ENCODE data around the gene DIP2C. TPM values are rescaled to one million over a fixed set of nuclear protein-coding genes. Genes with fewer than 3 reads are reported as not detected.

DIP2C gene
- total RNA-seq, 1 donor from 2014 or later, result 30.8 TPM

DNA sequence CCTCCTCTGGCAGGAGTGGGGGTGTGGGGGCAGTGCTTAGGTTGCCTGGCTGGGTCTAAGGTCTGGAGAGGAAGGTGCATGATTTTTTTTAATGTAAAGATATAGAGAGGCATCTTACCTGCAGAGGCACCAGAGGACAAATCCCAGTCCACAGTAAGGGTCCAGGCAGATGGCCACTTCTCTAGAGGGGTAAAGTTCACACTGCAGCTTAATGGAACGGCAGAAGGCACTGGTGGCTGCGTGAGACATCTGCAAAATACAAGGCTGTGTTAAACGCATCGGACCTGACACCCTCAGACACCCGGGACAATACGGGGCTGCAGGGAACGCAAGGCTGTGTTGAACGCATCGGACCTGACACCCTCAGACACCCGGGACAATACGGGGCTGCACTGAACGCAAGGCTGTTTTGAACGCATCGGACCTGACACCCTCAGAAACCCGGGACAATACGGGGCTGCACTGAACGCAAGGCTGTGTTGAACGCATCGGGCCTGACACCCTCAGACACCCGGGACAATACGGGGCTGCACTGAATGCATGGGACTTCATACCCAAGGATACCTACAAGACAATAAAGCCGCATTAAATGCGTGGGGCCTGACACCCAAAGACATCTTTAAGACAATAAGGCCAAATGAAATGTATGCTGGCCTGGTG lies 348.3 kb downstream of the DIP2C start:
- Histone ChIP-seq H3K27me3 (ENCODE audit: low read depth) (no peaks in the 10 kb centered on the region), H3K4me1 (no peaks in the 10 kb centered on the region), H3K4me3 (no peak overlapping the region), H3K27ac (replicated peaks) (no peak overlapping the region), H3K36me3 (peaks cover 77% of the 10 kb centered on the region), H3K9me3 (replicated peaks) (no peaks in the 10 kb centered on the region)
- TF ChIP-seq, protein P1, sequence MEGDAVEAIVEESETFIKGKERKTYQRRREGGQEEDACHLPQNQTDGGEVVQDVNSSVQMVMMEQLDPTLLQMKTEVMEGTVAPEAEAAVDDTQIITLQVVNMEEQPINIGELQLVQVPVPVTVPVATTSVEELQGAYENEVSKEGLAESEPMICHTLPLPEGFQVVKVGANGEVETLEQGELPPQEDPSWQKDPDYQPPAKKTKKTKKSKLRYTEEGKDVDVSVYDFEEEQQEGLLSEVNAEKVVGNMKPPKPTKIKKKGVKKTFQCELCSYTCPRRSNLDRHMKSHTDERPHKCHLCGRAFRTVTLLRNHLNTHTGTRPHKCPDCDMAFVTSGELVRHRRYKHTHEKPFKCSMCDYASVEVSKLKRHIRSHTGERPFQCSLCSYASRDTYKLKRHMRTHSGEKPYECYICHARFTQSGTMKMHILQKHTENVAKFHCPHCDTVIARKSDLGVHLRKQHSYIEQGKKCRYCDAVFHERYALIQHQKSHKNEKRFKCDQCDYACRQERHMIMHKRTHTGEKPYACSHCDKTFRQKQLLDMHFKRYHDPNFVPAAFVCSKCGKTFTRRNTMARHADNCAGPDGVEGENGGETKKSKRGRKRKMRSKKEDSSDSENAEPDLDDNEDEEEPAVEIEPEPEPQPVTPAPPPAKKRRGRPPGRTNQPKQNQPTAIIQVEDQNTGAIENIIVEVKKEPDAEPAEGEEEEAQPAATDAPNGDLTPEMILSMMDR (IDR thresholded peaks at IDR 0.05; ENCODE audit: borderline replicate concordance), result no peak
- intact Hi-C loops (cut with micrococcal nuclease), result no loop called here
- no peak for DNase-seq

DNA sequence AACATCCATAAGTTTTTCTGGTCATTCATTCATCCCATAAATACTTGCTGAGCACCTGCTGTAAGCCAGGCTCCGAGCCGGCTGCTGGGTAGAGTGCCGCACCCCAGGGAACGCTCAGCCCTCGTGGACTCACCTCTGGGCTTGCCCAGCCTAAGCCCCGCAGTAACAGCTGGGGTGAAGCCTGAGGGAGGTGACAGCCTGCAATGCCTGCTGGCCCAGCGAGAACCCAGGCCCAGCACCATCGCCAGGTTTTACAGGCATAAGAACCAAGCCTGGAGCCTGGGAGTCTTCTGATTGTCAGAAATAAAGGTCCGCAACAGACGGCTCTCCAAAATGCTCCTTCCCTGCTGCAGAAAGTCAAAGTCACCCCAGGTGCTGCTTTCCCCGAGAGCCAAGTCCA lies 348.8 kb downstream of the DIP2C start:
- Histone ChIP-seq H3K4me1 (no peaks in the 10 kb centered on the region), H3K27me3 (ENCODE audit: low read depth) (no peaks in the 10 kb centered on the region), H3K27ac (replicated peaks) (no peak overlapping the region), H3K9me3 (replicated peaks) (no peaks in the 10 kb centered on the region), H3K4me3 (no peak overlapping the region), H3K36me3 (peaks cover 80% of the 10 kb centered on the region)
- intact Hi-C loops (cut with micrococcal nuclease), result no loop called here
- DNase-seq, result no peak
- TF ChIP-seq, protein P1 (IDR thresholded peaks at IDR 0.05; ENCODE audit: borderline replicate concordance), result no peak

DNA sequence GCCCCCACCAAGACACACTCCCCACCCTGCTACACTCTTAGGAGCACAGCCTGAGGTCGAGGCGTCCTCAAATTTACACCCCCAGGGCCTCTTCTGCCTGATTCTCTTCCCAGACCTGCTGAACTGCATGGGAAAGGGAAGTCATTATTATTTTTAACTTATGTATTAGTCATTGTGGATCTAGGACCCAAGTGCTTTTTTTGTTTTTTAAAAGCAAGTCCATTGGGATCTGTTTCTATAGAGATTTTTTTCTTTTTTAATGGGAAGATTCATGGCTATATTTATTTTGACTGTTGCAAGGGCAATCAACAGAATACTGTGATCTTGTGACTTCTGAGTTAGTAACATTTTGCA lies 350.5 kb downstream of the DIP2C start:
- intact Hi-C loops (cut with micrococcal nuclease), result no loop called here
- TF ChIP-seq, protein P1 (IDR thresholded peaks at IDR 0.05; ENCODE audit: borderline replicate concordance), result no peak
- H3K27ac ChIP-seq (replicated peaks), result no peak overlapping the region
- H3K4me3 ChIP-seq, result no peak overlapping the region
- H3K36me3 ChIP-seq, result peaks cover 74% of the 10 kb centered on the region
- DNase-seq, result no peak
- no peaks in the 10 kb centered on the region for H3K9me3 ChIP-seq (replicated peaks)
- no peaks in the 10 kb centered on the region for H3K4me1 ChIP-seq
- H3K27me3 ChIP-seq (ENCODE audit: low read depth), result no peaks in the 10 kb centered on the region

DNA sequence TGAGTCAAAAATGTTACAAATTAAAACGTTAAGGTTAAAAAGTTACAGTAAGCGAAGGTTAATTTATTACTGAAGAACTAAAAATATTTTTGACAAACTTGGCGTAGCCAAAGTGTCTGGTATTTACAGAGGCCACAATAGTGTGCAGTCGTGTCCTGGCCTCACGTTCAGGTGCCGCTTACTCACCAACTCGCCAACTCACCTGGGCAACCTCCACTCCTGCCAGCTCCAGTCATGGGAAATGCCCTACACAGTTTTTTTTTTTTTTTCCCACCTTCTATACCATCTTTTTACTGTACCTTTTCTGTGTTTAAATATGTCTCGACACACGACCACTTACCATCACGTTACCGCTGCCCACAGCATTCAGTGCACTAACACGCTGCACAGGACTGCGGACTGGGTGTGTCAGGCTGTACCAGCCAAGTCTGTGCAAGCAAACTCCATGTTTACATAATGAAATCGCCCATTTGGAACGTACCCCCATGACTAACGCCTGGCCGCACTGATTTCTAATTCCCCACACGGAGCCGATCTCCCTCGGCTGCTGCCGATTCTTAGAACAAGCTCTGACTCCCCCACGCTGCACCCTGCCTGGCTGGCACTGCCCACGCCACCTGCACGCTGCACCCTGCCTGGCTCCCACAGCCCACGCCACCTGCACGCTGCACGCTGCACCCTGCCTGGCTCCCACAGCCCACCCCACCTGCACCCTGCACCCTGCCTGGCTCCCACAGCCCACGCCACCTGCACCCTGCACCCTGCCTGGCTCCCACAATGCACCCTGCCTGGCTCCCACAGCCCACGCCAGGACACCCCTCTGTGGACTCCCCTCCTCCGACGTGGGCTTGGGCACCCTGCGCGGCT lies 351.1 kb downstream of the DIP2C start:
- H3K4me1 ChIP-seq, result no peaks in the 10 kb centered on the region
- H3K36me3 ChIP-seq, result peaks cover 68% of the 10 kb centered on the region
- no peak for DNase-seq
- no peak overlapping the region for H3K27ac ChIP-seq (replicated peaks)
- TF ChIP-seq, protein P1 (IDR thresholded peaks at IDR 0.05; ENCODE audit: borderline replicate concordance), result no peak
- intact Hi-C loops (cut with micrococcal nuclease), result no loop called here
- H3K9me3 ChIP-seq (replicated peaks), result no peaks in the 10 kb centered on the region
- no peak overlapping the region for H3K4me3 ChIP-seq
- no peaks in the 10 kb centered on the region for H3K27me3 ChIP-seq (ENCODE audit: low read depth)

DNA sequence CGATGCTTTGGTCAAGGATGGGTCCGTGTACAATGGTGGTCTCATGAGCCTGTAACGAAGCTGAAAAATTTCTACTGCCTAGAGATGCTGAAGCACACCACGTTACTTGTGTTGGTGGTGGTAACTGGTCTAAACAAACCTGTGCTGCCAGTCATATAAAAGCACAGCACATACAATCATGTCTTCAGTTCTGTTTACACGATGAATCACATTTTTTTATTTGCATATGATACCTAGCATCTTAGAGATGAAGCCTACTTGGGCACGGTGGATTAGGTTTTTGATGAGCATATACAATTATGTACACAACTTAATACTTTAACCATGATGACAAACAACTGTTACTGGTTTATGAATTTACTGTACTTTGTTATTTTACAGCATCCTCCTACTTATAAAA lies 353.2 kb downstream of the DIP2C start:
- Histone ChIP-seq H3K9me3 (replicated peaks) (no peaks in the 10 kb centered on the region), H3K36me3 (peaks cover 46% of the 10 kb centered on the region), H3K4me1 (no peaks in the 10 kb centered on the region), H3K27ac (replicated peaks) (no peak overlapping the region), H3K4me3 (no peak overlapping the region), H3K27me3 (ENCODE audit: low read depth) (no peaks in the 10 kb centered on the region)
- TF ChIP-seq, protein P1 (IDR thresholded peaks at IDR 0.05; ENCODE audit: borderline replicate concordance), result no peak
- intact Hi-C loops (cut with micrococcal nuclease), result no loop called here
- no peak for DNase-seq
